HG02884 (cell line): Measurements from ENCODE around the gene ENTPD5.
"Not testable (repeated sequence)": the region's sequence is repeated elsewhere in the genome, so short reads cannot be mapped to it uniquely, and the experiment has no call there.

Experiments
- ATAC-seq: cut with Tn5 transposase; IDR thresholded peaks from one replicate; pipeline ENCODE4 v1.9.1; 2021; ENCODE audit warnings: mild to moderate bottlenecking, moderate library complexity; ENCODE audit not compliant: unreplicated experiment

Gene ENTPD5

GRCh38 chr14:74008843-74009499 lies 10.1 kb downstream of the ENTPD5 start:
- ATAC-seq, result no peak

GRCh38 chr14:74005664-74006063 lies 13.4 kb downstream of the ENTPD5 start:
- not testable (repeated sequence) for ATAC-seq

- ATAC-seq, result no peak
Observed at GRCh38 chr14:73998726-73999125, 20.4 kb downstream of the ENTPD5 start.

- ATAC-seq, result no peak
Observed at GRCh38 chr14:73997944-73998447, 21.1 kb downstream of the ENTPD5 start.

- no peak for ATAC-seq
Observed at GRCh38 chr14:73997108-73997943, 21.8 kb downstream of the ENTPD5 start.

- ATAC-seq, result no peak
Observed at GRCh38 chr14:73996731-73997107, 22.4 kb downstream of the ENTPD5 start.

GRCh38 chr14:73995977-73996378 lies 23.1 kb downstream of the ENTPD5 start:
- no peak for ATAC-seq

- ATAC-seq, result not testable (repeated sequence)
Observed at GRCh38 chr14:73994926-73995325, 24.2 kb downstream of the ENTPD5 start.

GRCh38 chr14:73991092-73991491 lies 28.0 kb downstream of the ENTPD5 start:
- no peak for ATAC-seq

GRCh38 chr14:73988656-73989055 lies 30.4 kb downstream of the ENTPD5 start:
- ATAC-seq, result not testable (repeated sequence)

- no peak for ATAC-seq
Observed at GRCh38 chr14:73988065-73988464, 31.0 kb downstream of the ENTPD5 start.

- no peak for ATAC-seq
Observed at GRCh38 chr14:73977896-73978295, 41.2 kb downstream of the ENTPD5 start.

- ATAC-seq, result no peak
Observed at GRCh38 chr14:73976125-73976524, 43.0 kb downstream of the ENTPD5 start.

- no peak for ATAC-seq
Observed at GRCh38 chr14:73973497-73973896, 45.6 kb downstream of the ENTPD5 start.

GRCh38 chr14:73968885-73969284 lies 50.2 kb downstream of the ENTPD5 start:
- ATAC-seq, result no peak

GRCh38 chr14:73965216-73965615 lies 53.9 kb downstream of the ENTPD5 start:
- ATAC-seq, result no peak

- ATAC-seq, result no peak
Observed at GRCh38 chr14:73961192-73961591, 57.9 kb downstream of the ENTPD5 start.

GRCh38 chr14:73958591-73958990 lies 60.5 kb downstream of the ENTPD5 start:
- ATAC-seq, result no peak

GRCh38 chr14:73955674-73956073 lies 63.4 kb downstream of the ENTPD5 start:
- no peak for ATAC-seq

GRCh38 chr14:73953731-73954130 lies 65.4 kb downstream of the ENTPD5 start:
- ATAC-seq, result no peak

- peak; percentile 89 for ATAC-seq
Observed at GRCh38 chr14:73949752-73950734, 69.0 kb downstream of the ENTPD5 start, which contains the start of the genes COQ6 and FAM161B. TSS of gene COQ6 (plus strand) at chr14:73950302. CDS start at chr14:73950333, 31 bp downstream. TSS of gene FAM161B (minus strand) at chr14:73950094. CDS start at chr14:73950026, 68 bp downstream.
